PC-9 (cell line): ENCODE data around the gene BCL2L1.

Source experiments
- EZH2 ChIP-seq: fragments of 200-600 bp; sonication (generic); IDR thresholded peaks from 2 replicates; pipeline ENCODE4 v1.8.0; 2017; ENCODE audit warnings: antibody characterized with exemption, low read depth
- TF ChIP-seq, protein P1 (sequence below): fragments of 200-600 bp; sonication (generic); conservative IDR thresholded peaks from 2 replicates; pipeline ENCODE4 v1.6.1; 2017; ENCODE audit warnings: mixed run types, antibody characterized with exemption, mild to moderate bottlenecking, moderate library complexity

DNA sequence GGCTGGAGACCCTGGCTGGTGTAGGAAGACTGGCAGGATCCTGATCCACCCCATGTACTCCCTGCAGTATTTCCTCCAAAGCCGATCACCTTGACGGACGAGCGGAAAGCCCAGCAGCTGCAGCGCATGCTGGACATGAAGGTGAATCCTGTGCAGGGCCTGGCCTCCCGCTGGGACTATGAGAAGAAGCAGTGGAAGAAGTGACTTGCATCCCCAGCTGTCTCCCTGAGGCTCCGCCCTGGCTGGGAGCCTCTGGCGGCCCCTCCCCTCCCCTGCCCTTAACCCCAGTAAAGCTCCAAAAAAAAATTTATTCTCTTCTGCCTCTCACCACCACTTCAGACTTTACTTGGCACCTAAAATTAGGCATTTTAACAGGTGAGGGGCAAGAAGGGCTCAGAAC is 78.0 kb downstream of the BCL2L1 start:
- TF ChIP-seq, protein P1, sequence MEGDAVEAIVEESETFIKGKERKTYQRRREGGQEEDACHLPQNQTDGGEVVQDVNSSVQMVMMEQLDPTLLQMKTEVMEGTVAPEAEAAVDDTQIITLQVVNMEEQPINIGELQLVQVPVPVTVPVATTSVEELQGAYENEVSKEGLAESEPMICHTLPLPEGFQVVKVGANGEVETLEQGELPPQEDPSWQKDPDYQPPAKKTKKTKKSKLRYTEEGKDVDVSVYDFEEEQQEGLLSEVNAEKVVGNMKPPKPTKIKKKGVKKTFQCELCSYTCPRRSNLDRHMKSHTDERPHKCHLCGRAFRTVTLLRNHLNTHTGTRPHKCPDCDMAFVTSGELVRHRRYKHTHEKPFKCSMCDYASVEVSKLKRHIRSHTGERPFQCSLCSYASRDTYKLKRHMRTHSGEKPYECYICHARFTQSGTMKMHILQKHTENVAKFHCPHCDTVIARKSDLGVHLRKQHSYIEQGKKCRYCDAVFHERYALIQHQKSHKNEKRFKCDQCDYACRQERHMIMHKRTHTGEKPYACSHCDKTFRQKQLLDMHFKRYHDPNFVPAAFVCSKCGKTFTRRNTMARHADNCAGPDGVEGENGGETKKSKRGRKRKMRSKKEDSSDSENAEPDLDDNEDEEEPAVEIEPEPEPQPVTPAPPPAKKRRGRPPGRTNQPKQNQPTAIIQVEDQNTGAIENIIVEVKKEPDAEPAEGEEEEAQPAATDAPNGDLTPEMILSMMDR: no peak
- TF ChIP-seq EZH2: no peak
